ENCODE results near the gene DYNLL1. TPM values are rescaled to one million over a fixed set of nuclear protein-coding genes. Genes with fewer than 3 reads are reported as not detected.

DYNLL1 gene
- total and polyA plus RNA-seq, 2 of the 13 experiments (the other 11 are each of a cell fraction or from before 2014, with no cell fraction given): 271 to 294 TPM

GRCh38 chr12:120495731-120496412, at the start of gene DYNLL1 (continued):
- TF ChIP-seq, protein P1, sequence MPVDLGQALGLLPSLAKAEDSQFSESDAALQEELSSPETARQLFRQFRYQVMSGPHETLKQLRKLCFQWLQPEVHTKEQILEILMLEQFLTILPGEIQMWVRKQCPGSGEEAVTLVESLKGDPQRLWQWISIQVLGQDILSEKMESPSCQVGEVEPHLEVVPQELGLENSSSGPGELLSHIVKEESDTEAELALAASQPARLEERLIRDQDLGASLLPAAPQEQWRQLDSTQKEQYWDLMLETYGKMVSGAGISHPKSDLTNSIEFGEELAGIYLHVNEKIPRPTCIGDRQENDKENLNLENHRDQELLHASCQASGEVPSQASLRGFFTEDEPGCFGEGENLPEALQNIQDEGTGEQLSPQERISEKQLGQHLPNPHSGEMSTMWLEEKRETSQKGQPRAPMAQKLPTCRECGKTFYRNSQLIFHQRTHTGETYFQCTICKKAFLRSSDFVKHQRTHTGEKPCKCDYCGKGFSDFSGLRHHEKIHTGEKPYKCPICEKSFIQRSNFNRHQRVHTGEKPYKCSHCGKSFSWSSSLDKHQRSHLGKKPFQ (CRISPR knock-in tag; IDR thresholded peaks at IDR 0.05; ENCODE audit: insufficient replicate concordance): peak; percentile 63
- TF ChIP-seq, protein P2, sequence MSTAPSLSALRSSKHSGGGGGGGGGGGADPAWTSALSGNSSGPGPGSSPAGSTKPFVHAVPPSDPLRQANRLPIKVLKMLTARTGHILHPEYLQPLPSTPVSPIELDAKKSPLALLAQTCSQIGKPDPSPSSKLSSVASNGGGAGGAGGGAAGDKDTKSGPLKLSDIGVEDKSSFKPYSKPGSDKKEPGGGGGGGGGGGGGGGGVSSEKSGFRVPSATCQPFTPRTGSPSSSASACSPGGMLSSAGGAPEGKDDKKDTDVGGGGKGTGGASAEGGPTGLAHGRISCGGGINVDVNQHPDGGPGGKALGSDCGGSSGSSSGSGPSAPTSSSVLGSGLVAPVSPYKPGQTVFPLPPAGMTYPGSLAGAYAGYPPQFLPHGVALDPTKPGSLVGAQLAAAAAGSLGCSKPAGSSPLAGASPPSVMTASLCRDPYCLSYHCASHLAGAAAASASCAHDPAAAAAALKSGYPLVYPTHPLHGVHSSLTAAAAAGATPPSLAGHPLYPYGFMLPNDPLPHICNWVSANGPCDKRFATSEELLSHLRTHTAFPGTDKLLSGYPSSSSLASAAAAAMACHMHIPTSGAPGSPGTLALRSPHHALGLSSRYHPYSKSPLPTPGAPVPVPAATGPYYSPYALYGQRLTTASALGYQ (CRISPR knock-in tag; IDR thresholded peaks at IDR 0.05): no peak
- no peak for TF ChIP-seq SSRP1 (CRISPR knock-in tag; IDR thresholded peaks at IDR 0.05)
- TF ChIP-seq, protein P3, sequence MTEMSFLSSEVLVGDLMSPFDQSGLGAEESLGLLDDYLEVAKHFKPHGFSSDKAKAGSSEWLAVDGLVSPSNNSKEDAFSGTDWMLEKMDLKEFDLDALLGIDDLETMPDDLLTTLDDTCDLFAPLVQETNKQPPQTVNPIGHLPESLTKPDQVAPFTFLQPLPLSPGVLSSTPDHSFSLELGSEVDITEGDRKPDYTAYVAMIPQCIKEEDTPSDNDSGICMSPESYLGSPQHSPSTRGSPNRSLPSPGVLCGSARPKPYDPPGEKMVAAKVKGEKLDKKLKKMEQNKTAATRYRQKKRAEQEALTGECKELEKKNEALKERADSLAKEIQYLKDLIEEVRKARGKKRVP (CRISPR knock-in tag; IDR thresholded peaks at IDR 0.05): no peak
- TF ChIP-seq ZNF775 (CRISPR knock-in tag; IDR thresholded peaks at IDR 0.05; ENCODE audit: borderline replicate concordance): no peak
- TF ChIP-seq POLR2G (IDR thresholded peaks at IDR 0.05; ENCODE audit: low read depth, low read length): peak; percentile 96
- peak; percentile 97 for TF ChIP-seq NFYB (CRISPR knock-in tag; IDR thresholded peaks at IDR 0.05)
- TF ChIP-seq EED (CRISPR knock-in tag; IDR thresholded peaks at IDR 0.05): no peak
- TF ChIP-seq ZNF652 (CRISPR knock-in tag; IDR thresholded peaks at IDR 0.05; ENCODE audit: borderline replicate concordance, low read depth): no peak
- TF ChIP-seq HNF4A (CRISPR knock-in tag; IDR thresholded peaks at IDR 0.05): no peak
- TF ChIP-seq HOXD1 (CRISPR knock-in tag; IDR thresholded peaks at IDR 0.05): peak; percentile 40; the same call in 1 of the 2 replicates
- TF ChIP-seq, protein P4, sequence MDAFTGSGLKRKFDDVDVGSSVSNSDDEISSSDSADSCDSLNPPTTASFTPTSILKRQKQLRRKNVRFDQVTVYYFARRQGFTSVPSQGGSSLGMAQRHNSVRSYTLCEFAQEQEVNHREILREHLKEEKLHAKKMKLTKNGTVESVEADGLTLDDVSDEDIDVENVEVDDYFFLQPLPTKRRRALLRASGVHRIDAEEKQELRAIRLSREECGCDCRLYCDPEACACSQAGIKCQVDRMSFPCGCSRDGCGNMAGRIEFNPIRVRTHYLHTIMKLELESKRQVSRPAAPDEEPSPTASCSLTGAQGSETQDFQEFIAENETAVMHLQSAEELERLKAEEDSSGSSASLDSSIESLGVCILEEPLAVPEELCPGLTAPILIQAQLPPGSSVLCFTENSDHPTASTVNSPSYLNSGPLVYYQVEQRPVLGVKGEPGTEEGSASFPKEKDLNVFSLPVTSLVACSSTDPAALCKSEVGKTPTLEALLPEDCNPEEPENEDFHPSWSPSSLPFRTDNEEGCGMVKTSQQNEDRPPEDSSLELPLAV (CRISPR knock-in tag; conservative IDR thresholded peaks at IDR 0.05; ENCODE audit: low read depth): no peak
- TF ChIP-seq, protein P5, sequence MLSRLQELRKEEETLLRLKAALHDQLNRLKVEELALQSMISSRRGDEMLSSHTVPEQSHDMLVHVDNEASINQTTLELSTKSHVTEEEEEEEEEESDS (CRISPR knock-in tag; IDR thresholded peaks at IDR 0.05; ENCODE audit: borderline replicate concordance): no peak
- TF ChIP-seq ZNF225 (CRISPR knock-in tag; IDR thresholded peaks at IDR 0.05): no peak
- TF ChIP-seq MXD4 (CRISPR knock-in tag; IDR thresholded peaks at IDR 0.05): peak; percentile 95
- TF ChIP-seq ZKSCAN5 (CRISPR knock-in tag; IDR thresholded peaks at IDR 0.05): 0 out of 2 replicates have a peak, but pooled peaks have one; percentile 14
- TF ChIP-seq, protein P6, sequence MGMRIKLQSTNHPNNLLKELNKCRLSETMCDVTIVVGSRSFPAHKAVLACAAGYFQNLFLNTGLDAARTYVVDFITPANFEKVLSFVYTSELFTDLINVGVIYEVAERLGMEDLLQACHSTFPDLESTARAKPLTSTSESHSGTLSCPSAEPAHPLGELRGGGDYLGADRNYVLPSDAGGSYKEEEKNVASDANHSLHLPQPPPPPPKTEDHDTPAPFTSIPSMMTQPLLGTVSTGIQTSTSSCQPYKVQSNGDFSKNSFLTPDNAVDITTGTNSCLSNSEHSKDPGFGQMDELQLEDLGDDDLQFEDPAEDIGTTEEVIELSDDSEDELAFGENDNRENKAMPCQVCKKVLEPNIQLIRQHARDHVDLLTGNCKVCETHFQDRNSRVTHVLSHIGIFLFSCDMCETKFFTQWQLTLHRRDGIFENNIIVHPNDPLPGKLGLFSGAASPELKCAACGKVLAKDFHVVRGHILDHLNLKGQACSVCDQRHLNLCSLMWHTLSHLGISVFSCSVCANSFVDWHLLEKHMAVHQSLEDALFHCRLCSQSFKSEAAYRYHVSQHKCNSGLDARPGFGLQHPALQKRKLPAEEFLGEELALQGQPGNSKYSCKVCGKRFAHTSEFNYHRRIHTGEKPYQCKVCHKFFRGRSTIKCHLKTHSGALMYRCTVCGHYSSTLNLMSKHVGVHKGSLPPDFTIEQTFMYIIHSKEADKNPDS (CRISPR knock-in tag; IDR thresholded peaks at IDR 0.05): no peak
